PC-9 (cell line): Measurements from ENCODE around the gene NRSN2.

Experiments
- EZH2 ChIP-seq: fragments of 200-600 bp; sonication (generic); IDR thresholded peaks from 2 replicates; pipeline ENCODE4 v1.8.0; 2017; ENCODE audit warnings: antibody characterized with exemption, low read depth
- TF ChIP-seq, protein P1 (sequence below): fragments of 200-600 bp; sonication (generic); conservative IDR thresholded peaks from 2 replicates; pipeline ENCODE4 v1.6.1; 2017; ENCODE audit warnings: mixed run types, antibody characterized with exemption, mild to moderate bottlenecking, moderate library complexity

DNA sequence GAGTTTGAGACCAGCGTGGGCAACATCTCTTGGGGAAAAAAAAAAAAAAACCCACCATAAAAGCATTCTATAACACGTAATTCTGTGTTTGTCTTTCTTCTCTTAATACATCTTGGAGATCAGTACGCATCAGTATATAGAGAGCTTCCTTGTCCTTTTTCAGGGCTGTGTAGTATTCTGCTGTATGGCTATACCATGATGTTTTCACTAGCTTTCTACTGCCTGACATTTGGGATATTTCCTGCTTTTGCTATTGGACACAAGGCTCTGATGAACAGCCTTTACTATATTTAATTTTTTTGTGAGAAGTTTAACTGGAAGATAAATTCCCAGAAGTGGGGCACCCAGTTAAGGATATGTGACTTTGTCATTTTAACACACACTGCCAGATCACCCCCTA is 40.6 kb downstream of the NRSN2 start:
- TF ChIP-seq, protein P1, sequence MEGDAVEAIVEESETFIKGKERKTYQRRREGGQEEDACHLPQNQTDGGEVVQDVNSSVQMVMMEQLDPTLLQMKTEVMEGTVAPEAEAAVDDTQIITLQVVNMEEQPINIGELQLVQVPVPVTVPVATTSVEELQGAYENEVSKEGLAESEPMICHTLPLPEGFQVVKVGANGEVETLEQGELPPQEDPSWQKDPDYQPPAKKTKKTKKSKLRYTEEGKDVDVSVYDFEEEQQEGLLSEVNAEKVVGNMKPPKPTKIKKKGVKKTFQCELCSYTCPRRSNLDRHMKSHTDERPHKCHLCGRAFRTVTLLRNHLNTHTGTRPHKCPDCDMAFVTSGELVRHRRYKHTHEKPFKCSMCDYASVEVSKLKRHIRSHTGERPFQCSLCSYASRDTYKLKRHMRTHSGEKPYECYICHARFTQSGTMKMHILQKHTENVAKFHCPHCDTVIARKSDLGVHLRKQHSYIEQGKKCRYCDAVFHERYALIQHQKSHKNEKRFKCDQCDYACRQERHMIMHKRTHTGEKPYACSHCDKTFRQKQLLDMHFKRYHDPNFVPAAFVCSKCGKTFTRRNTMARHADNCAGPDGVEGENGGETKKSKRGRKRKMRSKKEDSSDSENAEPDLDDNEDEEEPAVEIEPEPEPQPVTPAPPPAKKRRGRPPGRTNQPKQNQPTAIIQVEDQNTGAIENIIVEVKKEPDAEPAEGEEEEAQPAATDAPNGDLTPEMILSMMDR: no peak
- no peak for TF ChIP-seq EZH2
